HK-2 (cell line): Measurements from ENCODE around the gene MGLL.

Experiments used
- DNase-seq: peaks from one replicate; pipeline ENCODE4 v3.0.0-alpha.2; 2018; ENCODE audit not compliant: unreplicated experiment

The MGLL gene

DNA sequence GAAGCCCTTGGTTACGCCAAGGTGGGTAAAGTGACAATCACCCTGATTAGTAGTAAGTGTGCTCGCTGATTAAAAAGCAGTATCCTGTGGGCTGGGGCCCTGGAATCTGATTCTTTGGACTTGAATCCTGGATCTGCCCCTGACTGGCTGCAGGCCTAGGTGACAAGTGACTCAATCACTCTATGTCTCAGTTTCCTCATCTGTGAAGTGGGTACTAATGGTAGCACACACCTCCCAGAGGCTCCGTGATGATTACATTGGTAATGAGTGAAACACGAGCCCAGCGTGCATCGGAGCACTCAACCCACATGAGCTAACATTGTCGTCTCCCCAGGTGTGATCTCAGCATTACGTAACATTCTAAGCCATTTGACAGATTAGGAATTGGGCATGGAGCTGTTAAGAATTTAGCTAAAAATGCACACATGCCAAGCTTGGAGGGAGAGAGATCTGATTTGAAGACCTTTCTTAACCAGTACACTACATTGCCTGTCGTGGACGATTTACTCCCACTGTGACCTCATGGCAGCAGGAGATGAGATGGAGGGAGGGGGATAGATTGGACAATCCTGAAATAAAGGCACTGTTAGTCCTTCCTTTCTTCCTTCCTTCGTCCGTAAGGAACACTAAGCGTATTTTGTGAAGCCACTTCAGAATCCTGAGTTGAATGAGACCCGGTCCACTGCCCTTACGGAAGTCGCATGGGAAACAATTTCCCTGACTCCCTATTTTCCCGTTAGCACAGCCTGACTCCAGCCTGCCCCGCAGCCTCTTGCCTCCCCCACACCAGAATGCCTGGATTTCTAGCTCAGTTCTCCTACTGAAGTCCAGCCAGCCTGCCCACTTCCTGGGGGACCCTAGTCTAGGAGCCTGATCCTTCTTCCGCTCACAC, 32.1 kb downstream of the MGLL start:
- no peak for DNase-seq

DNA sequence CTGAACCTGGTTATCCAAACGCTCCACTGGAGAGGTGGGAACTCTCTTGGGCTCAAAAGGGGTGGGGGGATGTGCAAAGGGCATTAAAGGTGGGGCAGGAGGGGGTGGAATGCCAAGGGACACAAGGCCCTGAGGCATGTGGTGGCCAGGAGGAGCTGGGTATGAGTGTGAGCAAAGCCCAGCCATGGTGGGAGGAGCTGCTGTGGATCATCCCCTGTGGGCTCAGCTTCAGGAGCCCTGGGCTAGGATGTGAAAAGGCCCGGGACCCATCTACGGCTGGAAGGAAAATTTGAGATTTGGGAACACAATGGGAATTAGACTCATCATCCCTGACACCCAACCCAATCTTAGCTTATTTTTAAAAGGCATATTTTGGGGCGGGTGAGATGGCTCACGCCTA, 33.3 kb downstream of the MGLL start:
- DNase-seq = no peak

DNA sequence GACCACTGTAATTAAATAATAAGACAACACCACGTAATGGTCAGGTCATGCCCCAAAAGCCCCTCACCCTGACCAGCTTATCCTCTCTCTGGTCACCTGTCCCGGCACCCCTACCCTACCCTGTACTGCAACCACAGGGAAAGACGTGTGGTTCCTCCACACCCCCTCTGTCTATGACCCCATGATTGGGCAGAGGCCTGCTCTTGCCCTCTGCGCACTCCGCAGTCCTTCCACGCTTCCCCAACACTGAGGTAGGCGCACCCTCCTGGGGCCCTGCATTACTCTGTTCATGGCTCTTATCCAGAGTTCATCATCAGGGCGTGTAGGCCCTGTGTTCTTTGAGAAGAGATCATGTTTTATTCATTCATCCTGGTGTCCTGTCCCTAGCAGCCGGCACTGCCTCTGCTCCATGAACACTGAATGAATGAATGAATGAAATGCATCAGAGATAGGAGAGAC, 33.8 kb downstream of the MGLL start:
- no peak for DNase-seq

DNA sequence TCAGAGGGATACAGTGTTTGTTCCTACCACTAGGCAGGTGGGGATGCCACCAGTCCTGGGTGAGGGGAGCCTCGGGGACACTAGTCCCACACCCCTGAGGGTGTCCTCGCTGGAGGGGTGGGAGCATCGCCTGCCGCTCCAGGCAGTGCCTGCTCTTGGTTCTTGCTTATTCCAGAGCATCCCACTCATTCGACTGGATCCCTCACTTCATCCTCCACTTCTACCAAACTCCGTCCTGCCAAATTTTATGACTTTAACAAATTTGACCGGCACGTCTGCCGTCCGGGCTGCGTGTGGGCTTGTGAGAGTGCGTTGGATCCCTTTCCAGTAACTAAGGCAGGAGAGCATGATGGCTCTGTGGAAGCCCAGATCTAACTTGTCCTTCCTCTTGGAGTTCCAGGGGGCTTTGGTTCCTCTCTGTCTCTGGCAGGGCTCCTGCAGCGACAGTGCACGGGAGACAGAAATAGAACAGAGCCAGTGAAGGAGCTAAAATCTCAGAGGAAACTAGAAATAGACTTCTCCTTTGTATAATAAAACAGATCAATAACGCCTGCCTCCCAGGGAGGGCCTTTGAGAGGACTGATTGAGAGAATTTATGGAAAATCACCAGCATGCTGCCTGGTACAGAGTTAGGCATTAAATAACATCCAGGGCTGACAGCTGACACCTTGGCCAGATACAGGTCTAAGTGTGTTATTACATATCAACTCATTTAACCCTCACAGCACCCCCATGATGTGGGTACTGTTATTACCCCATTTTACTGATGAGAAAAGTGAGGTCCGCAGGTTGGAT, 34.5 kb downstream of the MGLL start:
- no peak for DNase-seq

DNA sequence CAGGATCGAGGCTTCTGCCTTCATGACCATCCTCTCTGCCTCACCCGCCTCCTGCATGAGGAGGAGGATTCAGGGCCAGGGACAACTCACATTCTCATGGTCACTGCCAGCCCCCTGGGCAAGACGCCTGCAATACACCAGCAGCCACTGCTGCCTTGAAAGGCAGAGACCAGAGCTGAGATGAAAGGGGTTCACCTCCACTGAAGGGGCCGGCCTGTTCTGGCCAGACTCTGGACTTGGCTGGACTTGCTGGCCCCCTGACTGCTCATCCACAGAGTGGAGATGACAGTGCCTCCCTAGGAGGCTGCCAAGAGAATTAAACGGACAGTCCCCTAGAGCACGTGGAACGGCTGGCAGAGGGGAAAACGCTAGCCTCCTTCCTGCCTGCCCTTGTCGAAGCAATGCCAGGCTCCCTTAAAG, 35.2 kb downstream of the MGLL start:
- DNase-seq = no peak

DNA sequence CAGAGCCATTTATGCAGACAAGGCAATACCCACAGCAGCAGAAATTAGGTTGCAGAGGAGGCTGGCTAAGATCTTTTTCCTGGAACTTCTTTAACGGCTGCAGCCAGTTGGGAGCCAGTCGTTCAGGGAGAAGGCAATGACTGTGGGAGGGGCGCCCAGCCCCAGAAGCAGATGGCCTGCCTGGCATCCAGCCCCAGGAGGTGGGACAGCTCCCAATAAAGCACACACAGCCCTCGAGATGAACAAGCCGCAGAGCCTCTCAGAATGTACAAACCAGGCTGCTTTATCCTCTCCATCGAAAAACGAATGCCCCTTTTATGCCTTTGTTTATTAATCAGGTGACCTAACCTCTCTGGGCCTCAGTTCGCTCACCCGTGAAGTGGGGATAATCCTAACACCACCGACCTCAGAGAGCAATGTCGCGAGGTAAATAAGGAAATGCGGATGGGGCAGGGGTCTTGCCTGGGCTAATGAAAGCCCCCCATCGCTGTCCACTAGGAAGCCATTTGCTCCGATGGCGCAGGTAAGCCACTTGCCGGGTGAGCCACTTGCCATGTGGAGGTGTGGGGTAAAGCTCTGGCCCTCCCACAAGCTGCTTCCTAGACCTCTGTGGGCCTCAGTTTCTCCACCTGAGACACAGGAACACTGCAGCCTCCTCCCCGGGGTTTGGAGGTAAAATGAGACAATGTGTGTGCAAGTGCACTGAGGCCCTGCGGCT, 35.8 kb downstream of the MGLL start:
- DNase-seq = no peak

DNA sequence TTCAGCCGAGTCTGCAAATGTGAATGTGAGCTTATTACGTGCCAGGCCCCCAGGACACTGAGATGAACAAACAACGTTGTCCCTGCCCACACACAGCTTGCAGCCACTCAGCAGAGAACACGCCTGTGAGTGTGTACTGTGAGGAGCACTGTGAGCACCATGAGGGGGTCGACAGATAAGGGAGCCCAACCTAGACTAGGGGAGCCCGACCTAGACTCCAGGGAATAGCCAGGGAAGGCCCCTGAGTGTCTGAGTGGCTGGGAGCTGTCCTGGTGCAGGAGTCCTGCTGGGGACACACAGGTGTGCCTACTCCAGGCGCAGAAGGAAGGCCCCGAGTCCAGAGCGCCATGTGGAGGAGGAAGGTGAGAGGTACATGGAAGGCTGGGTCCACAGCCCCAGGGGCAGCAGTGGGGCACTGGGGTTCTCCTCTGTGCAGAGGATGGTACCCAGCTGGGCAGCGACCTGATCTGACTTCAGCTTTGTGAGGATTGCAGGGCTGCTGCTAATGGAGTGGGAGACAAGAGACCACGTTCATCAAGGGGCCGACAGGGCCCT, 36.5 kb downstream of the MGLL start:
- no peak for DNase-seq

DNA sequence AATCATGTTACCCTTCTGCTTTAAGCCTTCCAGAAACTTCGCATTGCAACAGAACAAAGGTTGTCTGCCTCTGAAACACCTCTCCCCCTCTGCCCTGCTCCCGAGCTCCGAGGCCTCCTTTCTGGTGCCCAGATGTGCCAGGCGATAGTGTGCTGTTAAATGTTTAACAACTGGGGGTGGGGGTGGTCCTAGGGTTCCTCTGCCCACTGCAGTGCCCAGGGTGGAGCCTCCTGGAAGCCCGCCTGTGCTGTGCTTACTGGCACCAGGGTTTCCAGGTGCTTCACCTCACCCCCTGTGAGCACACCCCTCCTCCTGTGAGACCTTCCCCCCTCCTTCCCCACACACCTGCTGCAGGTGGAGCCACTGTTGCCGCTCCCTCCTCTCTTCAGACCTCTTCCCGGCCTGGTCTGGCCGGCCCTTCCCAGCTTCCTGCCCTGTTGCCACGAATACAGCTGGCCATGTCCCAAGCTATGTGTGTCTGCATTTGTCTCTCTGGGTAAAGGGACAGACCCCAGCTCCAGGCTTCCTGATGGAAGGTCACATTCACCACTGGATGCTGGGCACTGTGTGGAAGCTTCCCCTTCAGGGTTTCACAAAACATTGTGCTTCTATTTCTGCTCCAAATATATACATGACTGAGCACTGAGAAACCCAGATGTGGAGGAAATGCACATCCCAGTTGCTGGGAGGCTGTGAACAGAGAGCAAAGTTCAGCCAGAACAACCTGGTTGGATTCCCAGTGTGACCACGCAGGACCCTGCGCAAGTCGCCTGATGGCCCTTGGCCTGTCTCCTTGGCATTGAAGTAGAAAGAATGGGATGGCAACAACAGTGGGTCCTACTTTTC, 37.2 kb downstream of the MGLL start:
- DNase-seq = no peak

DNA sequence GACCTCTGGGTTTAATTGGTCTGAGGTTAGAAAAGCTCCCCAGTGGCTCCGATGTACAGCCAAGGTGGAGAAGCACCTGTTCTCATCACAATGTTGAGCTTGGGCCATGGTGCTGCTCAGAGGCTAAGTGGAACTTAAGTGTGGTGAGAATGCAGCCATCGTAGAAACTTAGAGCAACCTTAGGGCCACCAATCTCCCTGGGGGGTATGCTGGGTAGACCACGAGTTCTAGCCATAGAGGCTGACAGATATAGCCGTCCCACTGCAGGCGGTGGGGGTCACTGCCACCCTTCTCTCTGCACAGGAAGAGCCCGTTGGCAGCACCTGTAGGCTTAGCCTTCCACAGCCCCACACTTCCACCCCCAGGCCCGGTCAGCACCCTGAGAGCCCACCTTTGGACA, 38.0 kb downstream of the MGLL start:
- DNase-seq = no peak

DNA sequence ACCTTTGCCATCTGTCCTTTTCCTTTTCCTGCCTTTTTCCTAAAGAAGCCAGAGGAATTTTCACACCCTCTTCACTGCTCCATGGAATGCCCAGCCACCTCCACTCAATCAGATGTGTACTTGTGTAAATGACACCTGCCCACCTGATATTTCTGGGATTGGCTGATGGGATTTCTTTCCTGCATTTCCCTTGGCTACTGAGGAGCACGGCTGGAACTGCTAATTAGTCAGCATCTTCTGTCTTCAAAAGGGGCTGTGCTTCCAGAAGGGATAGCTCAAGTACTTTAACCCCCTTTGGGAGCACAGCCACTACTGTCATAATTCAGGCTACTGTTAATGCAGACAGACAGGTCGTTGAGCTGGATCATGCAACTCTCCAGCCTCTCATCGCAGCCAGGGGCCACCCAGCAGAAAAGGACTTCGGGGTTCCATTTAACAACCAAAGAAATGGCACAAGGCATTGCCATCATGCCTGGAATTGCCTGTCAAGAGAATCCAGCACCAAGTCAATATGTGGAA, 38.6 kb downstream of the MGLL start:
- DNase-seq = no peak

DNA sequence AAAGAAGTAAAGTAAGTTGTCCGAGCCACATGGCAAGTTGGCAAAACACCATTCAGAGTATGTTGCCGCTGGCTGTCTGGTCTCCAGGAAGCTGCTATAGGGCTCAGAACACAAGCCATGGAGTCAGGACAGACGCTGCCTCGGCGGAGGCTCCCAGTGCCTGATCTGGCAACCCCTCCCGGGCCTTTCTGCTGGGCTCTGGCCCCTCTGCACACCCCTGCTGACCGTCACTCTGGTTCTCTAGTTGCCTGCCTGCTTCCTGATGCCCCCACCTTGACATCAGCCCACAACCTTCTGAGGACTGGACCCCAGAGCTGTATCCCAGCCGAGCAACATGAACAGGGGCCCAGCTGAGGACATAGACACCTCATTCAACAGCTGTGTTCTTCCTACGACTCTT, 39.1 kb downstream of the MGLL start:
- DNase-seq = no peak

DNA sequence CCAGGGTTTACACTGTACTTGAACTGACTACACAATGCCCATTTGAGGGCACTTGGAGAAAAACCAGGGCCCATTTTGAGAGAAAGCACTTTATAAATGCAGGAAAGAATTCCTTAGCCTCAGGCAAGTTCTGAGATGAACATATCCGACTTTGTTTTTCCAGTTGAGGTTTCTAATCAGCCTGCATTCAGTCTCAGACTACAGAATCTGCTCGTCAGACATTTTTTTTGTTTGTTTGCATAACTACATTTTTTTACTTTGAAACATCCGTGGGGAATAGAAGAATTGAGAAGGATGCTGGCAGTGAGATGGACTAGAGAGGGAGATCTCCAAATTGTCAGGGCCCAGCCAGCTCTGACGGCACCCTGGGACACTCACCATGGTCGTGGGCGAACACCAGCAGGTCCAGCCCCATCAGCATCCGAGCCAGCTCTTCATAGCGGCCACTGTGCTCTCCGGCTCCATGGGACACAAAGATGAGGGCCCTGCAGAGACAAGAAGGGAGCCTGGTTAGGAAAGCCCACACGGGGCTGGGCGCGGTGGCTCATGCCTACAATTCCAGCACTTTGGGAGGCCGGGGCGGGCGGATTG, 40.8 kb downstream of the MGLL start:
- DNase-seq = no peak

DNA sequence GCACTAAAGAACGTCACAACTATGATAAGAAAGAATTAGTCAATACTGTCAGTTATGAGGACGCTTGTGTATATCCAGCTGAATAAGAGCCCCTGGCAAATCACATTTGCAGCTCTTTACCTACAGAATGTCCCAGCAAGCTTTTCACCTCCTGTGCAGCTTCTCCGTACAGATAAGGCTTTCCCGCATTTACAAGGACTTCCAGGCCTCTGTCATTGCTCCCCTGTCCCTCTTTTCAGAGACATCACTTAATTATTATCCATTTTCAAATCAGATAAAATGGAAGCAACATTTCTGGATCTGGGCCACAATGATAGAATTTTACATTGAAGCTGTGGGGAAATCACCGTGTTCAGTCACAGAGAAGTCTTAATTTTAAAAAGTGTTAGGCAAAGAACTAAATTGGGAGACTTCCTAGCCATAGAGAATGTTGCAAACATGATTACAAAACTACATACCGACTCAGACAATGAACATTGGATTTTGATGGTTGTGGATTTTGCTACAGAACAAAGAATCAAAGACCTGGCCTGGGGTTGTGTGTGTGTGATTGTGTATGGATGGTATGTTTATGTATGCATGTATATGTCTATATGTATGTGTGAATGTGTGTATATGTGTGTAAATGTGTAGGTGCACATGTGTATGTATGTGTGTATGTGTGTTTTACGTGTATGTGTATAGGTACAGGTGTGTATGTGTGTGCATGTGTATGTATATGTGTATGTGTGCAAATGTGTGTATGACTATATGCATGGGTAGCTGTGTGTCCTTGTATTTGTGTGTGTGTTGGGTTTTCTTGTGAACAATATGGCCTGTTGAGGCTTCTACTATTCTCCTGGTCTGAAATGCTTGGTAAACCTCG, 41.5 kb downstream of the MGLL start:
- DNase-seq = no peak

DNA sequence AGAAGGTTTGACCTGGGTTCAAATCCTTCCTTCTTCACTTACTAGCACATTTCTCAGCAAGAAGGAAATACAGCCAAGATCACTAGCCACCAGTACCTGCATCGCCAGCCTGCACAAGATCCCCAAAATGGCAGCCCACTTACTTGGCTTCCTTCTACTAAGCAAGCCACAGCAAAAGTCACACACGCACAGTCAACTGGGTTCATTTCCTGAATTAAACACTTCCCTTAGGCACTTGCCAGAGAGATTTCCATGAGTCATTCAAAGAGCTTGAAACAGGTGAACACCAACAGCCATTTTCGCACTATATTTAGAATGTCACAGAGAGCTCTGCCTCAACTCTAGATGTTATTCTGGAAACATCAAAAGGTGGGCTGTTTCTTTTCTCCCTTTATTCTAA, 42.6 kb downstream of the MGLL start:
- no peak for DNase-seq

DNA sequence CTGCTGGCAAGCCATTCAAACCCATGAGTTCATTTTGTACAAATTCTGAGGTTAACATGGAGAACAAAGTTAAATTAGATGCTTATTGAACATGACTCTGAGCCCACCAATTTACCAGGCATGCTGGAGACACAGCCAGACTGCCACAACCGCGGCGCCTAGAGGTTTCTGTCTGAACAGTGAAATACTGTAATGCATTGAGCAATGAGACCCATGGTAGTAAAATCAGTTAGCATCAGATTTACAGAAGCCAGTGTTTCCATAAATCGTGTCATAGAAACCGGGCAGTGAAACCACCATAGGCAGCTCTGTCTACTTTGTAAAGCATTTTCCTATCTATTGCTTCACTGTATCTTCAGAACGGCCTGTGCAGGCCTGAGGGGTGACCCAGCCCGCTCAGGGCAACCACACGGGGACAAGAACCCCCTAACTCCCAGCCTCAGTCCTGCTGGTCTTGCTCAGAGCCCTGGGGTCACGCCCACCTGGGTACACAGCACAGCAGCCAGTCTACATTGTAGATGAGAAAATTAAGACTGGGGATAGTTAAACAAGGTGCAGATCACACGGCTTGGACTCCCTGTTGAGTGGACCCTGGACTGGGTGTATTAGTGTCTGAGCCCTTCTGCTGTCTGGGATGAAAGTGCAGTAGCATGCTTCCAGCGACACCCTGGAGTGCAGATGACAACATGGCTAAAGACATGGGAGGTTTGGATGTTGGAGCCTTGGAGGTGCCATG, 44.2 kb downstream of the MGLL start:
- DNase-seq = no peak

DNA sequence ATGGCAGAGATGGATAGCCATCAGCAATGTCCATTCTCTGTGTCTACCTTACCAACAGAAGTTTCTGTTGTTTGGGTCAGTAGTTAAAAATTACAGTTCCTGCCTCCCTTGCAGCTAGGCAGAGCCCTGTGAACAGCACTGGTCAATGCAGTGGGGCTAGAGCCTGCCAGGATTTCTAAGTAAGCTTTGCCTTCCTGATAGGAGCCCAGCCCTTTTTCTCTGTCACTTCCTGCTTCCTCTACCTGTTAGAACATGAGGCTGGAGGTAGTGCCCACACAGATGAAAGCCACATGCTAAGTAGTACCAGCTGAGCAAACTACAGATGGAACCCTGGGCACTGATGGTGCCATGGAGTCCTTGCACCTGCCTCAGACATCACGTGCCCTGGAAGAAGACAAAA, 45.0 kb downstream of the MGLL start:
- no peak for DNase-seq

DNA sequence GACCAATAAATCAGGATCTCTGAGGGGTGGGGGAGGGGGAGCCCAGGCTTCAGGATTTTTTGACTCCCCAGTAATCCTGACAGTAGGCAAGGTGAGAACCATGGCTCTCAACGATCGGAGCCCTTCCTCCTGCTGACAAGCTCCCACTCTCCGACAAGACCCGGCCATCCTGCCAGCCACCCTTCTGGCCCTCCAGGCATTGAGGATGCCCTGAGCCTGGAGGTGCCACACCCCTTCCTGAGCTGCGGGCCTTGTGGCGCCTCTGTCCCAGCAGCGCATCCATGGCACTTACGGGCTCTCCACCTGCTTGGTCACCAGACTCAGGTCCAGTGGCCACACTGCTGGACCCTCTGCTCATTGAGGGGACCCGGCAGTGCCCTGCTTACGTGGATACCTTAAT, 46.0 kb downstream of the MGLL start:
- no peak for DNase-seq

DNA sequence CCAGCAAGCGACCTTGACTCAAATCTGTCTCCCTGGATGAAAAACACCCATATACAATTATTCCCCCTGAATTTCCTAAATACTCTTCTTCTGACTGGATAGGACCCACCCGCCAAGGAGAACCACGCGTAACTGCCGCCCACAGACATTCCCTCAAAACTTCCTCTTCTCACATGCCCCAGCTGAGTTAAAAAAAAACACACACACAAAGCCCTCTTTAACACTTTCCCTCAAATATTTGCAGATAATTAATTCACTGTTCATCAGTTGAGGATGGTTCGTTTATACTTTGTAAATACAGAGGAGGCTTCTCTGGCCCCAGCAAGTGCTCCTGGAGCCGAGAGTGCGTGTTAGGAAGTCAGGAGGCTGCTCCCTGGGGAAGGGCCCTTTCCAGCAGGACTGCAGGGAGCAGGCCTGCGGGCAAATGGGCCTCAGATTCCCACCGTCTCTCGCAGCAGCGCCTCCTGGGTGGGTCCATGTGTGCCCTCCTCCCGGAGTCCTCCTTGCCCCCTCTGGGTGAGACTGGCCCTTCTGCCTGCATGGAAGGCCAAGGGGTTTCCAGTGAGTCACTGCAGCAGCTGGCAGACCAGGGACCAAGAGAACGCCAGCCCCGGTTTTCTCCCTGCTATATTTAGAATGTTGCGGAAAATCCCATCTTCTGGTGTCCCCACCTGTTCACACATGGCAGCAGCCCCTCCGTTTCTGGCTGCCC, 46.8 kb downstream of the MGLL start:
- peak; percentile 35 for DNase-seq
